ENCODE data around the gene VPS35L. TPM values are rescaled to one million over a fixed set of nuclear protein-coding genes. Genes with fewer than 3 reads are reported as not detected.
"Not testable (repeated sequence)": the region's sequence is repeated elsewhere in the genome, so short reads cannot be mapped to it uniquely, and the experiment has no call there.

VPS35L gene
- total and polyA plus RNA-seq, 10 of the 15 experiments (the other 5 are each of a cell fraction or from before 2014, with no cell fraction given), result 14.9 to 44.1 (median 26.3) TPM

DNA sequence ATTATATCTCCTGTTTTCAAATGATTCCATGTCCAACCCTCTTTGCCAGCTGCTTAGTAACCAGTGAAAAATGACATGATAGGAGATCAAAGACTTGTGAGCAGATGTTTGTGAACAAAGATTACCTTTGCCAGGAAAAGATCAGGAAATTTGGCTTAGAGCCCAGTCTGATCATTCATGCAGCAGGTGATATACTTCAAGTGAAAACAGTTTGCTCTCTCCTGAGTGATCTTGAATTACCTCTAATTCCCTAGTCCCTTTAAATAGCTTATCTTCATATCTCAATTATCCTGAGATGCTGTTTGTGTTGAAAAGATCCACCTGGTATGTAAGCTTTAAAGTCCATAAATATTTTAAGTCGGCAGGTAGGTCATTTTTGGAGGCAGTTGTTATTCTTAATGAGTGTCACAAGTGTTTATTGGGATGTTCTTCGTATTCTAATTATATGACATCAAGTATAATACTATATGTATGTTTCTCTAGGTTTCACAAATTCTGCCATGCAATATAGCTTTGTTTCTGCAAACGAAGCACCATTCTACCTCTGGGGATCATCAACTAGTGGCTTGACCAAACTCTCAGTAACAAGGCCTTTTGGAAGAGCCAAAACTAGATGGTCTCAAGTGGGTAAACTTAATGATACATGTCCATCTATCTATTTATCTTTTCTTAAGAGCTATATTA lies 13.2 kb upstream of the VPS35L start:
- ChIA-PET SMC1A (ENCODE audit: uncharacterized antibody, unreplicated experiment) (interaction anchor here (1.1 kb wide), 1 partner anchor 11 kb away, joined by 3 read pairs; no protein-coding TSS in a partner anchor), RAD21 (ENCODE audit: unreplicated experiment) (interaction anchor here (1.3 kb wide), 1 partner anchor 17 kb away, joined by 3 read pairs; no protein-coding TSS in a partner anchor), CTCF (interaction anchor here (6.9 kb wide), 1 partner anchor 14 kb away, joined by 51 read pairs; the partner anchor contains the start of gene VPS35L), POLR2A (no interaction called here)
- Histone ChIP-seq H3K4me2 (ENCODE audit: control insufficient read depth, insufficient read depth) (no peak overlapping the region), H4K20me1 (ENCODE audit: control insufficient read depth, insufficient read depth) (no peaks in the 10 kb centered on the region), H3K9me3 (replicated peaks; ENCODE audit: control insufficient read depth, insufficient read depth, low read length) (no peaks in the 10 kb centered on the region), H3K4me3 (no peak overlapping the region), H2AFZ (ENCODE audit: control insufficient read depth, low read depth, low read length) (no peak overlapping the region), H3K27ac (ENCODE audit: control insufficient read depth, insufficient read depth) (no peak overlapping the region), H3K9ac (ENCODE audit: control insufficient read depth, insufficient read depth, low read length) (no peak overlapping the region), H3K27me3 (replicated peaks in 1 of 2; ENCODE audit: control insufficient read depth in 2 of 2, insufficient read depth in 2 of 2, low read length in 1 of 2) (no peaks in the 10 kb centered on the region), H3K36me3 (ENCODE audit: control insufficient read depth in 2 of 2, insufficient read depth in 2 of 2, low read length in 1 of 2) (peaks cover 2 to 12% of the 10 kb centered on the region in 2 experiments), H3K79me2 (ENCODE audit: control insufficient read depth, insufficient read depth, low read length) (no peaks in the 10 kb centered on the region), H3K4me1 (ENCODE audit: control insufficient read depth, insufficient read depth, low read length) (no peaks in the 10 kb centered on the region)
- no TSS peak for BruUV-seq (replicated peaks)
- in situ Hi-C loops (cut with MboI), result no loop called here
- 97% methylated on average over 3 of the region's 3 CpGs for WGBS (ENCODE audit: insufficient coverage, insufficient replicate concordance, low lambda C conversion rate, missing lambda C conversion rate)
- no peak for TF ChIP-seq KDM1A (IDR thresholded peaks at IDR 0.05; ENCODE audit: borderline replicate concordance)
- no peak for TF ChIP-seq POLR2AphosphoS5 (IDR thresholded peaks at IDR 0.05; ENCODE audit: low read length)
- TF ChIP-seq HDAC6 (IDR thresholded peaks at IDR 0.05; ENCODE audit: unreplicated experiment), result no peak
- no peak for TF ChIP-seq CBX5 (IDR thresholded peaks at IDR 0.05; ENCODE audit: low read depth)
- TF ChIP-seq CBFB (IDR thresholded peaks at IDR 0.05; ENCODE audit: low read depth), result no peak
- no peak for TF ChIP-seq TARDBP (IDR thresholded peaks at IDR 0.05; ENCODE audit: borderline replicate concordance)
- DNase-seq (ENCODE audit: low read depth, low spot score) (no peak), ATAC-seq (no peak), FAIRE-seq (no peak)
- intact Hi-C loops (cut with micrococcal nuclease; ENCODE audit: unreplicated experiment), result no loop called here

DNA sequence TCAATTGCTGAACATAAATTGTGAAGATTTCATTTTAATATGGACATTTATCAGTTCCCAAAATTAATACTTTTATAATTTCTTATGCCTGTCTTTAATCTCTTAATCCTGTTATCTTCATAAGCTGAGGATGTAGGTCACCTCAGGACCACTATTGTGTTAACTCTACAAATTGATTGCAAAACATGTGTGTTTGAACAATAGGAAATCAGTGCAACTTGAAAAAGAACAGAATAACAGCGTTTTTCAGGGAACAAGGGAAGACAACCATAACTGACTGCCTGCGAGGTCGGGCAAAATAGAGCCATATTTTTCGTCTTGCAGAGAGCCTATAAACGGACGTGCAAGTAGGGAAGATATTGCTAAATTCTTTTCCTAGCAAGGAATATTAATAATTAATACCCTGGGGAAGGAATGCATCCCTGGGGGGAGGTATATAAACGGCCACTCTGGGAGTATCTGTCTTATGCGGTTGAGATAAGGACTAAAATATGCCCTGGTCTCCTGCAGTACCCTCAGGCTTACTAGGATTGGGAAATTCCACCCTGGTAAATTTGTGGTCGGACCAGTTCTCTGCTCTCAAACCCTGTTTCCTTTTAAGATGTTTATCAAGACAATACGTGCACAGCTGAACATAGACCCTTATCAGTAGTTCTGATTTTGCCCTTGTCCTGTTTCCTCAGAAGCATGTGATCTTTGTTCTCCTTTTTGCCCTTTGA lies 12.1 kb upstream of the VPS35L start:
- H3K4me1 ChIP-seq (ENCODE audit: control insufficient read depth, insufficient read depth, low read length); H3K27me3 ChIP-seq (replicated peaks in 1 of 2; ENCODE audit: control insufficient read depth in 2 of 2, insufficient read depth in 2 of 2, low read length in 1 of 2); H3K4me2 ChIP-seq (ENCODE audit: control insufficient read depth, insufficient read depth); H3K4me3 ChIP-seq; H4K20me1 ChIP-seq (ENCODE audit: control insufficient read depth, insufficient read depth); BruUV-seq (replicated peaks); SMC1A ChIA-PET (ENCODE audit: uncharacterized antibody, unreplicated experiment); in situ Hi-C loops (cut with MboI); ATAC-seq; H3K27ac ChIP-seq (ENCODE audit: control insufficient read depth, insufficient read depth); FAIRE-seq; H3K79me2 ChIP-seq (ENCODE audit: control insufficient read depth, insufficient read depth, low read length); POLR2A ChIA-PET; H2AFZ ChIP-seq (ENCODE audit: control insufficient read depth, low read depth, low read length); H3K9me3 ChIP-seq (replicated peaks; ENCODE audit: control insufficient read depth, insufficient read depth, low read length); intact Hi-C loops (cut with micrococcal nuclease; ENCODE audit: unreplicated experiment); H3K9ac ChIP-seq (ENCODE audit: control insufficient read depth, insufficient read depth, low read length); DNase-seq (ENCODE audit: low read depth, low spot score): not testable (repeated sequence)
- peaks cover 1 to 15% of the 10 kb centered on the region in 2 experiments; a peak in 3 of 4 replicates for H3K36me3 ChIP-seq (ENCODE audit: control insufficient read depth in 2 of 2, insufficient read depth in 2 of 2, low read length in 1 of 2)
- 90% methylated on average over 10 of the region's 10 CpGs for WGBS (ENCODE audit: insufficient coverage, insufficient replicate concordance, low lambda C conversion rate, missing lambda C conversion rate)
- ChIA-PET CTCF (interaction anchor here (6.9 kb wide), 1 partner anchor 12 kb away, joined by 51 read pairs; the partner anchor contains the start of gene VPS35L), RAD21 (ENCODE audit: unreplicated experiment) (interaction anchor here (1.3 kb wide), 1 partner anchor 18 kb away, joined by 3 read pairs; no protein-coding TSS in a partner anchor)
